Thoracic aorta (tissue), 2 donors: Measurements from ENCODE around the gene CTIF. TPM values are rescaled to one million over a fixed set of nuclear protein-coding genes. Genes with fewer than 3 reads are reported as not detected.

Experiments used
- ATAC-seq: fragments of 150-250 bp; one replicate; pipeline ENCODE4 v1.8.0; 2017; ENCODE audit warnings: low read depth; ENCODE audit not compliant: insufficient number of reproducible peaks, low FRiP score
- DNase-seq: peaks from one replicate; pipeline ENCODE4 v3.0.0-alpha.2; 2020; ENCODE audit warnings: low spot score
- H3K27ac ChIP-seq, 2 donors: fragments of 200-600 bp; sonication (generic); 1 replicate in 1 of 2; 2 replicates in 1 of 2; pipeline ENCODE4 v1.5.1; 2016; ENCODE audit warnings: mild to moderate bottlenecking in 2 of 2, moderate library complexity in 2 of 2
- H3K27me3 ChIP-seq: fragments of 200-600 bp; sonication (generic); replicated peaks from 2 replicates; pipeline ENCODE4 v1.6.0; 2016; ENCODE audit warnings: mild to moderate bottlenecking; ENCODE audit not compliant: insufficient read depth
- H3K36me3 ChIP-seq: fragments of 200-600 bp; sonication (generic); one replicate; pipeline ENCODE4 v1.5.1; 2016
- H3K4me1 ChIP-seq, 2 donors: fragments of 200-600 bp; sonication (generic); 1 replicate in 1 of 2; 2 replicates in 1 of 2; pipeline versions ENCODE4 v1.5.1 to v1.6.0; 2016; ENCODE audit warnings: low read depth in 2 of 2, mild to moderate bottlenecking in 1 of 2; ENCODE audit not compliant: control insufficient read depth in 1 of 2
- H3K4me3 ChIP-seq: fragments of 200-600 bp; sonication (generic); 2 replicates; pipeline ENCODE4 v1.5.1; 2016; ENCODE audit warnings: mild to moderate bottlenecking
- H3K9me3 ChIP-seq: fragments of 200-600 bp; sonication (generic); 2 replicates; pipeline ENCODE4 v1.5.1; 2016
- total RNA-seq, 2 donors: library from RNA; depleted of rRNA; stranded (reverse); fragments of >200 nt; gene quantifications; one replicate each; pipeline versions ENCODE4 v1.1.0 to v1.2.3, GENCODE V29; 2016
- TF ChIP-seq, protein P1 (sequence below): fragments of 200-600 bp; sonication (generic); IDR thresholded peaks from one replicate; pipeline ENCODE4 v1.5.1; 2019; ENCODE audit warnings: antibody characterized with exemption

The CTIF gene
- total RNA-seq, 2 donors from 2014 or later = 63.3 to 125 TPM

DNA sequence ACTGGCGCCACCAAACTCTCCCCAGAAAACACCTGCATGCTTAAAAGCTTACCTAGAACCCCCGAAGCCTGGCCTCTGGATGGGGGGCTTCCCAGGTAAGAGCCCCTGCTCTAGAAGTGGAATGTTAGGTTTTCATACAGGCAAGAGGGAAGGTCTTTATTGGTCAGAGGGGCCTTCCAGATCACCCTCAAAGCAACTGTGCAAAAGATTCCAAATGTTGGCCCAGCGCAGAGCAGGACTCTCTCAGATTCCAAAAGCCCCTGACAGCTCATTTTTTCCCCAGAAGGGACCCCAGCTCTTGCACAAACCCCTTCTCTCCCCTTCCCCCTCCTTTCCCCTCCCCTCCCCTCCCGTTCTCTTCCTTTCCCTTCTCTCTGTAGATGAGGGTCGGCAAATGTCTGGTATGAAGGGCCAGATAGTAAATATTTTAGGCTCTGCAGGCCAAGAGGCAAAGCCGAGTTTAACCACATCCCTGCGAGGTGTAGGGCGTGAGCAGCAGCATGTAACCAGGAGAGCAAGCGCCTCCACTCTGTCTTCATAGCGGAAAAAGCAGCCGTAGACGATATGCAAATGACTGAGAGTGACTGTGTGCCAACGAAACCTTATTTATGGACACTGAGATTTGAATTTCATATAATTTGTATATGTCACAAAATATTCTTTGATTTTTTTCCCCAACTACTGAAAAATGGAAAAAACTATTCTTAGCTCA lies 295.0 kb downstream of the CTIF start:
- DNase-seq (no peak), ATAC-seq (no peak)
- H3K27ac ChIP-seq = peak overlapping the region; percentile 16 to 53
- H3K4me3 ChIP-seq = peak overlapping the region; percentile 47
- no peaks in the 10 kb centered on the region for H3K9me3 ChIP-seq
- H3K27me3 ChIP-seq = no peaks in the 10 kb centered on the region
- TF ChIP-seq, protein P1, sequence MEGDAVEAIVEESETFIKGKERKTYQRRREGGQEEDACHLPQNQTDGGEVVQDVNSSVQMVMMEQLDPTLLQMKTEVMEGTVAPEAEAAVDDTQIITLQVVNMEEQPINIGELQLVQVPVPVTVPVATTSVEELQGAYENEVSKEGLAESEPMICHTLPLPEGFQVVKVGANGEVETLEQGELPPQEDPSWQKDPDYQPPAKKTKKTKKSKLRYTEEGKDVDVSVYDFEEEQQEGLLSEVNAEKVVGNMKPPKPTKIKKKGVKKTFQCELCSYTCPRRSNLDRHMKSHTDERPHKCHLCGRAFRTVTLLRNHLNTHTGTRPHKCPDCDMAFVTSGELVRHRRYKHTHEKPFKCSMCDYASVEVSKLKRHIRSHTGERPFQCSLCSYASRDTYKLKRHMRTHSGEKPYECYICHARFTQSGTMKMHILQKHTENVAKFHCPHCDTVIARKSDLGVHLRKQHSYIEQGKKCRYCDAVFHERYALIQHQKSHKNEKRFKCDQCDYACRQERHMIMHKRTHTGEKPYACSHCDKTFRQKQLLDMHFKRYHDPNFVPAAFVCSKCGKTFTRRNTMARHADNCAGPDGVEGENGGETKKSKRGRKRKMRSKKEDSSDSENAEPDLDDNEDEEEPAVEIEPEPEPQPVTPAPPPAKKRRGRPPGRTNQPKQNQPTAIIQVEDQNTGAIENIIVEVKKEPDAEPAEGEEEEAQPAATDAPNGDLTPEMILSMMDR = no peak
- H3K4me1 ChIP-seq = peaks cover 54 to 67% of the 10 kb centered on the region in 2 donors
- H3K36me3 ChIP-seq = no peaks in the 10 kb centered on the region

DNA sequence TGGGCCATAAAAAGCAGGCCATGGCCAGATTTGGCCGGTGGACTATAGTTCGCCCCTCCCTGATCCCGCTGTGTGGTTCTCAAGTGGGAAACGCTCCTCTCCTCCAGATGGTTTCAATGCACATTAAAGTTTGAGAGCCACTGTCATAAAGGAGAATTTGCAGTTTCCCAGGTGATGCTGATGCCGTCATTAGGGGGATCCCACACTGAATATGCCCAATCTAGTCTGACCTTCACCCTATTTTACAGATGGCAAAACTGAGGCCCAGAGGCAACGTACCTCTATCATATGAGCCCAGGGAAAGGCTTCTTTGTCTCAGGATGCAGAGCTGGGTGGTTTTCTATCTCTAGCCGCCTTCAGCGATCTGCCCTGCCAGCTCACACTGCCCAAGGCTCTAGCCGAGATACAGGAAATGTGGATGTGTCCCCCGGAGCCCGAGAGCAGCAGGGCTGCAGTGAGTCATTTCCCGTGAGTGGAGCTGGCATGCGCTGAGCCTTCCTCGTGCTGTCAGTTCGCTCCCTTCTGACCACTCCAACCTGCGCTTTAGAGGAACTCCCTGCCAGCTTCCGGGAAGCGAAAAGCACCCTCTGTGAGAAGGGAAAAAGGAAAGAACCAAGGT lies 295.7 kb downstream of the CTIF start:
- H3K27ac ChIP-seq = peak overlapping the region; percentile 16 to 53

DNA sequence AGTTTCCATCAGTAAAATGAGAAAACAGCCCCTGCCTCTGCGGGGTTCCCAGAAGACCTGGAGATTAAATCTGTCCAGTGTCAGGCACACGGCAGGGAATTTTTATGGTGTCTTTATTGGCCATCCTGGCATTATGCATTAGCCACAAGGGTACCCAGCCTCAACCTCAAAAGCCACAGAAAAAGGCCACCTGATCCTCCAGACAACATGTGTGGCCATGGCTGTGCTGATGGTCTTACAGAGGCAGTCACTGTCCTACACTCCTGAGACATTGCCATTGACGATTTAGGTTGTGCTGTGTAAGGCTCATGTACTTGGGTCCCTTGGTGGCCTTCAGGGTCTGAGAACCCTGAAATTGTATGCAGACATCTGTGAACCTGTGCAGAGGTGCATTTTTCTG lies 296.3 kb downstream of the CTIF start:
- TF ChIP-seq, protein P1 = no peak
- Histone ChIP-seq H3K27ac (peak overlapping the region; percentile 16 to 53), H3K27me3 (no peaks in the 10 kb centered on the region), H3K4me1 (peaks cover 48 to 67% of the 10 kb centered on the region in 2 donors), H3K9me3 (no peaks in the 10 kb centered on the region), H3K36me3 (no peaks in the 10 kb centered on the region), H3K4me3 (no peak overlapping the region)
- DNase-seq (no peak), ATAC-seq (no peak)

More for the DNA sequence above, 295.7 kb downstream of the CTIF start:
- DNase-seq = peak; percentile 76
- Histone ChIP-seq H3K9me3 (no peaks in the 10 kb centered on the region), H3K27me3 (no peaks in the 10 kb centered on the region), H3K4me3 (peak overlapping the region; percentile 47), H3K36me3 (no peaks in the 10 kb centered on the region), H3K4me1 (peaks cover 52 to 67% of the 10 kb centered on the region in 2 donors)
- ATAC-seq = peak; percentile 72
- TF ChIP-seq, protein P1 = no peak

DNA sequence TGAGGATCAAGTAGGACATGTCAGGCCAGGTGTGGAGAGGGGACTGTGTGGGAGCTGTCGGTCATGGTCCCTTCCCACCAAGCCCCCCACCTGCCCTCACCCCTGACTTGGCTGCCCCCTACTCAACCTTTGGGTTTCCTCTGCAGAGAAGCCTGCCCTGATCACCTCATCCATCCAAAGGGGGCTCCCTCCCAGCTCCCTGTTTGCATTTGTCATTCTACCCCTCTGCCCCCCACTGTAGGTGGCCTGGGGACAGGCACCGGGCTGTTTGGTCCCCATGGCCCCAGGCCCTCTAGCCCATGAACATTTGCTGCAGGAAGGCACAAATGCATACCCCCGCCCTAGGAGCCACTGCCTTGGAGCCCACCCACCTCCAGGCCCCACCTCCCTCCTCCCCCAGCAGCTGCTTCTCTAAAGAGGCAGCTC lies 296.9 kb downstream of the CTIF start:
- TF ChIP-seq, protein P1 = no peak
- ATAC-seq (no peak), DNase-seq (no peak)
- no peak overlapping the region for H3K4me3 ChIP-seq
- no peaks in the 10 kb centered on the region for H3K9me3 ChIP-seq
- H3K36me3 ChIP-seq = no peaks in the 10 kb centered on the region
- H3K4me1 ChIP-seq = peaks cover 45 to 68% of the 10 kb centered on the region in 2 donors
- H3K27ac ChIP-seq = no peak overlapping the region
- no peaks in the 10 kb centered on the region for H3K27me3 ChIP-seq

DNA sequence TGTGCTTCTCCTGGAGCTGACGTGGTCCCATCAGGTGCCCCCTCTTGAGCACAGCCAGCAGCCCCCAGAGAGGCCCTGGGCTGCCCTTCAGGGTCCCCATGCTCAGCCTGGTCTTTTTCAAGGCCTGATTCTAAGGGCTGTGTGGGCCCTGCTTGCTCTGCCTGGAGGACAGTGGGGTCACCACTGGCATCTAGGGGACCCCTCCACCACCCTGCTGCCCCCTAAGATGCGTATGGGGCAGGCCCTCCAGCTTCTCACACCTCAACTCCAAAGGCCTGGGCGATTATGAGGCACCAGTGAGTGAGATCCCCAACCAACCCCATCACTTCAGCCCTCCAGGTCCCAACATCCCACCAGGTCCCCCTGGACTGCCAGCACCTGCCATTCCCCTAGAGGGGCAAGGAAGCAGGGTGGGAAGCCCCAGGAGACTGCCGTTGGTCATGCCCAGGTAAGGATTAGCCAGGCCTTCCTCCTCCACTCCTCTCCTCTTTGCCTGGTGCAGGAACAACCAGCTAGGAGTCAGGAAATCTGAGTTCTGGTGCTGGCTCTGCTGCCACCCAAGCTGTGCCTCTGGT lies 297.5 kb downstream of the CTIF start:
- DNase-seq (no peak), ATAC-seq (no peak)
- Histone ChIP-seq H3K27me3 (no peaks in the 10 kb centered on the region), H3K4me1 (peaks cover 46 to 68% of the 10 kb centered on the region in 2 donors), H3K27ac (no peak overlapping the region), H3K9me3 (no peaks in the 10 kb centered on the region), H3K36me3 (no peaks in the 10 kb centered on the region), H3K4me3 (no peak overlapping the region)
- TF ChIP-seq, protein P1 = no peak
